ENCODE measurements around the gene PLEKHG3.

- no peak for TF ChIP-seq CTCF (IDR thresholded peaks at IDR 0.05)
- no peak for TF ChIP-seq POLR2A (IDR thresholded peaks at IDR 0.05)
Measured at GRCh38 chr14:64685371-64686281, 18.6 kb upstream of the PLEKHG3 start.
